OCI-LY3 (cell line): ENCODE measurements around the gene CGB5.

Source experiments
- H2AFZ ChIP-seq: fragments of 200-600, 300-600 bp; shearing (Covaris generic); 2 replicates; pipeline ENCODE4 v1.6.0; 2014; ENCODE audit warnings: antibody characterized with exemption, low read depth, low read length
- H3K27ac ChIP-seq: fragments of 200-600, 300-600 bp; sonication (generic); 2 replicates; pipeline ENCODE4 v1.5.1; 2014; ENCODE audit warnings: mild to moderate bottlenecking, low read length, moderate library complexity, mixed read lengths
- H3K27me3 ChIP-seq: fragments of 200-600, 300-600 bp; sonication (generic); 2 replicates; pipeline ENCODE4 v1.6.1; 2014; ENCODE audit warnings: low read depth, low read length, mixed read lengths
- H3K36me3 ChIP-seq: fragments of 200-600, 300-600 bp; sonication (generic); replicated peaks from 2 replicates; pipeline ENCODE3; 2014; ENCODE audit warnings: low read depth, low read length, mixed read lengths
- H3K4me1 ChIP-seq: fragments of 300-600, 200-600 bp; sonication (generic); 2 replicates; pipeline ENCODE4 v1.6.1; 2014; ENCODE audit warnings: low read length, mixed read lengths
- H3K4me2 ChIP-seq: fragments of 200-600, 300-600 bp; sonication (generic); 2 replicates; pipeline ENCODE4 v1.6.1; 2014; ENCODE audit warnings: low read length, mixed read lengths
- H3K4me3 ChIP-seq: fragments of 300-600, 200-600 bp; sonication (generic); 2 replicates; pipeline ENCODE4 v1.5.1; 2014; ENCODE audit warnings: antibody characterized with exemption, mild to moderate bottlenecking, low read length, moderate library complexity
- H3K79me2 ChIP-seq: fragments of 300-600, 200-600 bp; shearing (Covaris generic); 2 replicates; pipeline ENCODE4 v1.6.1; 2014; ENCODE audit warnings: mild to moderate bottlenecking, low read length, mixed read lengths
- H3K9ac ChIP-seq: fragments of 300-600, 200-600 bp; shearing (Covaris generic); 2 replicates; pipeline ENCODE4 v1.6.0; 2014; ENCODE audit warnings: mild to moderate bottlenecking, low read length, moderate library complexity
- H3K9me3 ChIP-seq: fragments of 200-600, 300-600 bp; shearing (Covaris generic); 2 replicates; pipeline ENCODE4 v1.6.1; 2014; ENCODE audit warnings: low read length, mixed read lengths; ENCODE audit not compliant: insufficient read depth
- H4K20me1 ChIP-seq: fragments of 200-600, 300-600 bp; sonication (generic); 2 replicates; pipeline ENCODE4 v1.6.1; 2016; ENCODE audit warnings: low read length, mixed read lengths; ENCODE audit not compliant: insufficient read depth
- EZH2phosphoT487 ChIP-seq: fragments of 200-600 bp; shearing (Covaris generic); IDR thresholded peaks from 2 replicates; pipeline ENCODE4 v1.6.1; 2018; ENCODE audit warnings: antibody characterized with exemption, mixed run types, low read depth
- TF ChIP-seq, protein P1 (sequence below): fragments of 200-600, 300-600 bp; sonication (generic); IDR thresholded peaks from 2 replicates; pipeline ENCODE4 v1.5.1; 2014; ENCODE audit warnings: antibody characterized with exemption, low read length, low read depth

Gene CGB5

DNA sequence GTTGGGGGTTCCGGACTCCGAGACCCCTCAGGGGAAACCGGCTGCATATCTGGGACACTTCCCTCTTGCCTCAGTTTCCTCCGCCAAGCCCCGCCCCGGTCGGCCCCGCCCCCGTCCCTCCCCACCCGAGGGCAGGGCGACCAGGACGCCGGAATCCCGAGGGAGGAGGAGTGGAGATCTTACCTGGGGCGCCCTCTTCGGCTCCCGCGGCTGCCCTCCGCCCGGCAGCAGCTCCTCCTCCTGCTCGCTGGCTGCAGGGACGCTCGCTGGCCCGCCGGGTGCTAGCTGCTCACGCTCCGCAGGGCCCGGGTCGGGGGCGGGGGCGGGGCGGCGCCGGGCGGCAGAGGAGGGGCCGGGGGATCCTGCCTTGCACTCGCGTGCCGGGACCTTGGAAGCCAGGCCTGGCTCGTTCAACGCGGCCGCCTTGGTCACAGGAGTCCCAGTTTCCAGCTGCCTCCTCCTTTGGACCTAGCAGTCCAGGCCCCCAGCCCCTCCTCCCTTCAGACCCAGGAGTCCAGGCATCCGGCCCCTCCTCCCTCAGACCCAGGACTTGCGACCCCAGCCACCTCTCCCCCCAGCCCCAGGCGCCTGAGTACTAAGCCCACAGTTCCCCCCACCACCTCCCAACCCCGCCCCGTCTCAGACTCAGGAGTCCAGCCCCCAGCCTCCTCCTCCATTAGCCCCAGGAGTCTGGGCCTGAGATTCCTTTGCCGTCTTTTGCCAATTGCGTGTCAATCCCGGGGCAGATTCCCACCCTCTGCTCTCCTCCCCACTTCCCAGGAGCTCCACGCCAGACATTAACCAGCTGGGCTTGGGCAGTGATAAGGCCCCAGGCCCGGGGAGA lies 21.3 kb downstream of the CGB5 start, which contains the start of gene NTF4:
Gene NTF4, minus strand, starts transcription at position 51 of the 844 bp plus-strand sequence. CDS start 2,821 bp downstream, outside the sequence.
- no peaks in the 10 kb centered on the region for H3K36me3 ChIP-seq
- H3K4me3 ChIP-seq = no peak within 1 kb of the TSS
- H3K27me3 ChIP-seq = peaks cover 25% of the 10 kb centered on the region
- no peaks in the 10 kb centered on the region for H3K9me3 ChIP-seq
- 0 out of 2 replicates have a peak within 1 kb of the TSS, but pooled peaks have one; percentile 29 for H3K4me2 ChIP-seq
- no peak within 1 kb of the TSS for H3K27ac ChIP-seq
- no peaks in the 10 kb centered on the region for H3K79me2 ChIP-seq
- TF ChIP-seq, protein P1, sequence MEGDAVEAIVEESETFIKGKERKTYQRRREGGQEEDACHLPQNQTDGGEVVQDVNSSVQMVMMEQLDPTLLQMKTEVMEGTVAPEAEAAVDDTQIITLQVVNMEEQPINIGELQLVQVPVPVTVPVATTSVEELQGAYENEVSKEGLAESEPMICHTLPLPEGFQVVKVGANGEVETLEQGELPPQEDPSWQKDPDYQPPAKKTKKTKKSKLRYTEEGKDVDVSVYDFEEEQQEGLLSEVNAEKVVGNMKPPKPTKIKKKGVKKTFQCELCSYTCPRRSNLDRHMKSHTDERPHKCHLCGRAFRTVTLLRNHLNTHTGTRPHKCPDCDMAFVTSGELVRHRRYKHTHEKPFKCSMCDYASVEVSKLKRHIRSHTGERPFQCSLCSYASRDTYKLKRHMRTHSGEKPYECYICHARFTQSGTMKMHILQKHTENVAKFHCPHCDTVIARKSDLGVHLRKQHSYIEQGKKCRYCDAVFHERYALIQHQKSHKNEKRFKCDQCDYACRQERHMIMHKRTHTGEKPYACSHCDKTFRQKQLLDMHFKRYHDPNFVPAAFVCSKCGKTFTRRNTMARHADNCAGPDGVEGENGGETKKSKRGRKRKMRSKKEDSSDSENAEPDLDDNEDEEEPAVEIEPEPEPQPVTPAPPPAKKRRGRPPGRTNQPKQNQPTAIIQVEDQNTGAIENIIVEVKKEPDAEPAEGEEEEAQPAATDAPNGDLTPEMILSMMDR = no peak
- no peak for TF ChIP-seq EZH2phosphoT487
- no peak within 1 kb of the TSS for H3K9ac ChIP-seq
- H3K4me1 ChIP-seq = no peaks in the 10 kb centered on the region
- no peak within 1 kb of the TSS for H2AFZ ChIP-seq
- no peaks in the 10 kb centered on the region for H4K20me1 ChIP-seq

DNA sequence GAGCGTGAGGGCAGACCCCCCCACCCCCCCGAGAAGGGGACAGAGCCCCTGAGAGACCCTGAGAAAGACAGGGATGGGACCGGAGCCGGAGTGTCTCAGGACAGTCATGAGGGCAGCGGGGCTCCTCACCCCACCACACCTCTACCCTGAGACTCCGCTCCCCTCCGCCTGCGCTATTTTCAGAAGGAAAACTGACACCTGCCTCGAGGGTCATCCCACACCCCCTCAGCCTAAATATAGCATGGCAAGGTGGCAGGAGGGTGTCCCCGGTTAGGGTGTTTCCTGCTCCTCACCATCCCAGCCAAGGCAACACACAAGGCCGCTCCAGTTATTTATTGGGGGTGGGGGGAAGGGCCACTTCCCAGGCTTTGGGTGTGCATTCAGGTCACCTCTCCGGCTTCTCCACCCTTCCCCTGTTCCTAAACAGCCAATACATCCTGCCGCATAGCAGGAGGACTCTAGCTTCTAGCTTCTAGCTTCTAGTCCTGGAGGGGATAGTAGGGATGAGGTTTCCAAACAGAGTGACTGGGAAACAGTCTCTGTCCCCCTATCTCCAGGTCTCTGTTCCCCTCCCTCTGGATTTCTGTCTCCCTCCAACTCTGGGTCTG lies 22.4 kb downstream of the CGB5 start:
- Histone ChIP-seq H3K27ac (no peak overlapping the region), H3K79me2 (no peaks in the 10 kb centered on the region), H3K4me2 (no peak overlapping the region), H3K4me3 (no peak overlapping the region), H4K20me1 (no peaks in the 10 kb centered on the region), H3K36me3 (no peaks in the 10 kb centered on the region), H2AFZ (no peak overlapping the region), H3K27me3 (peaks cover 25% of the 10 kb centered on the region), H3K9ac (no peak overlapping the region), H3K9me3 (no peaks in the 10 kb centered on the region), H3K4me1 (no peaks in the 10 kb centered on the region)
- TF ChIP-seq, protein P1 = no peak
- TF ChIP-seq EZH2phosphoT487 = no peak

DNA sequence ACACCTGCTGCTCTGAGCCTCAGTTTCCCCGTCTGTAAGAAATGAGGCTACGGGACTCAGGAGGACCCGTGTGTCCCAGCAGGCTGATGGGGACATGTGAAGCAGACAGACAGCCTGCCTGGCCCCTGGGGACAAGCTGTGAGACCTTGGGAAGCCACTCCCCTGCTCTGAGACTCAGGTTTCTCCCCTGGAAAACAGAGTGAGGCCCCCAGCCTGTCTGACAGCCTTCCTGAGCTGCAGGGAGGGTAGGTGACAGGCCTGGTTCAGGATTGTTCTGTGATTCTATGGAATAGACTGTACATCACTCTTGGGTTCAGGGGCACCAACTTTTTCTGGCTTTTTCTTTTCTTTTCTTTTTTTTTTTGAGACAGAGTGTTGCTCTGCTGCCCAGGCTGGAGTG lies 23.9 kb downstream of the CGB5 start:
- Histone ChIP-seq H3K9ac (no peak overlapping the region), H3K4me2 (no peak overlapping the region), H3K27ac (no peak overlapping the region), H2AFZ (no peak overlapping the region), H4K20me1 (no peaks in the 10 kb centered on the region), H3K4me3 (no peak overlapping the region), H3K79me2 (no peaks in the 10 kb centered on the region), H3K4me1 (no peaks in the 10 kb centered on the region), H3K9me3 (no peaks in the 10 kb centered on the region), H3K36me3 (no peaks in the 10 kb centered on the region), H3K27me3 (peaks cover 25% of the 10 kb centered on the region)
- TF ChIP-seq EZH2phosphoT487 = no peak
- TF ChIP-seq, protein P1 = no peak

DNA sequence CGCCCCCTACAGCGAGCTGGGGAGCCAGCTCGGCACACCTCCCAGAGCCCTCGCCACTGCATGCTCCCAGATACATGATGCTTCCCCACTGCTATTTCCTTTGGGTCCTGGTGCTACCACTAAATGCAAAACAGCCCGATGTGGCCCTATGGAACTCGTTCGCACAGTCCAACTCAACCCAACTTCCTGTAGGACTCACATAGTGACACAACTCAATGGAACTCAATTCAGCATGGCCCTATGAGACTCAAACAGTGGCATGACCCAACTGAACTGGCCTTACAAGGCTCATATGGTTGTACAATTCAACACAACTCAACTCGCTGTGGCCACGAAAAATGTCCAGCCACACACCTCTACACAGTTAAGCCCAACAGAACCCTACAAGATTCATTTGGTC lies 25.4 kb downstream of the CGB5 start:
- Histone ChIP-seq H4K20me1 (no peaks in the 10 kb centered on the region), H3K27me3 (peaks cover 24% of the 10 kb centered on the region), H3K4me1 (no peaks in the 10 kb centered on the region), H3K9me3 (no peaks in the 10 kb centered on the region), H3K9ac (no peak overlapping the region), H3K36me3 (no peaks in the 10 kb centered on the region), H3K27ac (no peak overlapping the region), H2AFZ (no peak overlapping the region), H3K4me3 (no peak overlapping the region), H3K79me2 (no peaks in the 10 kb centered on the region), H3K4me2 (no peak overlapping the region)
- TF ChIP-seq, protein P1 = no peak
- no peak for TF ChIP-seq EZH2phosphoT487
